Measurements from ENCODE around the gene YRDC.
A peak's percentile ranks its signal among the peaks of the same experiment; 100 is the strongest.

Gene YRDC

DNA sequence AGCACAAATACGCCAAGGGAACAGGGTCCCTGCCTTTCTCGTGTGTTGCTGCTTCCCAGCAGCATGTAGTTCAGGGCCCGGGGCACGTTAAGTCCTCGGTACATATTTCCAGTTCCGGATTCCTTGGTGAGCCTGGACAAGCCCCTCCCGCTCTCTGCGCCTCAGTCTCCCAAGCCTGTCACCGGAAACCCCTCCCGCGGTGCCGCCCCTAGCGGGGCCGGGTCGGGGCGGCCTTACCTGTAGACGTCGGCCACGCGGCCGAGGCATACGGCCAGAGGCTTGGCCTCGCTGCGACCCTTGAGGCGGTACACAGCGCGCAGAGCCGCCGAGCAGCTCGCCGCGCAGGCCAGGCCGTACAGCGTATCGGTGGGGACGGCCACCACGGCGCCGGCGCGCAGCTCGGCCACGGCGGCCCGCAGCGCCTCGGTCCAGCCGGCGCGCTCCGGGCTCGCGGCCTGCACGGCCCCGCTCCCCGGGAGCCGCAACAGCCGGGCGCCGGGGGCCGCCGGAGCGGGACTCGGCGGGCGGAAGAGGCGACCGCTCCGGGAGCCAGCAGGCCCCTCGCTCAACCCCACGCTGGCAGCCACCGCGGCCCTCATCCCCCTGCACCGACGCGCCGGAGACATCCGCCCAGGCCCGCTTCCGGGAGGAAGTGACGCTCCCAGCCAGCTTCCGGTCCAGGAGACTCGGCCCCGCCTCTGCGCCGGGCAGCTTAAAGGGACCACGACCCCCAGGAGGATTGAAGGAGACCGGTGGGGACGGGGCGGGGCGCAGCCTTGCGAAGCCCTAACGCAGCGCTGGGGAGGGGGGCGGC is at the start of gene YRDC, which contains the start of gene C1orf122 (continued):
- TF ChIP-seq RBAK (tag by site-specific recombination; IDR thresholded peaks at IDR 0.05) (no peak), TSHZ1 (tag by site-specific recombination; IDR thresholded peaks at IDR 0.05; ENCODE audit: borderline replicate concordance) (no peak), KLF7 (tag by site-specific recombination; IDR thresholded peaks at IDR 0.05; ENCODE audit: borderline replicate concordance) (0 out of 2 replicates have a peak, but pooled peaks have one; percentile 18), ZNF132 (tag by site-specific recombination; IDR thresholded peaks at IDR 0.05; ENCODE audit: borderline replicate concordance) (no peak), ZNF548 (tag by site-specific recombination; IDR thresholded peaks at IDR 0.05) (no peak), ZNF561 (tag by site-specific recombination; IDR thresholded peaks at IDR 0.05; ENCODE audit: borderline replicate concordance) (no peak), ZNF398 (tag by site-specific recombination; IDR thresholded peaks at IDR 0.05) (no peak), ZSCAN16 (tag by site-specific recombination; IDR thresholded peaks at IDR 0.05) (no peak), SP2 (tag by site-specific recombination; IDR thresholded peaks at IDR 0.05) (peak; percentile 83), ZNF311 (tag by site-specific recombination; IDR thresholded peaks at IDR 0.05; ENCODE audit: borderline replicate concordance) (no peak), ZBTB26 (tag by site-specific recombination; optimal IDR thresholded peaks at IDR 0.05) (peak; percentile 51), ZNF324 (tag by site-specific recombination; IDR thresholded peaks at IDR 0.05) (0 out of 2 replicates have a peak, but pooled peaks have one; percentile 21), SP3 (tag by site-specific recombination; IDR thresholded peaks at IDR 0.05) (peak; percentile 88), KLF1 (tag by site-specific recombination; IDR thresholded peaks at IDR 0.05) (peak; percentile 9; the same call in 1 of the 2 replicates), ZNF701 (tag by site-specific recombination; IDR thresholded peaks at IDR 0.05) (no peak), ZNF148 (tag by site-specific recombination; IDR thresholded peaks at IDR 0.05; ENCODE audit: borderline replicate concordance) (no peak), ZNF692 (tag by site-specific recombination; IDR thresholded peaks at IDR 0.05) (peak; percentile 23; the same call in 1 of the 2 replicates), EGR2 (tag by site-specific recombination; IDR thresholded peaks at IDR 0.05; ENCODE audit: low read depth) (no peak)
- TF ChIP-seq, protein P1, sequence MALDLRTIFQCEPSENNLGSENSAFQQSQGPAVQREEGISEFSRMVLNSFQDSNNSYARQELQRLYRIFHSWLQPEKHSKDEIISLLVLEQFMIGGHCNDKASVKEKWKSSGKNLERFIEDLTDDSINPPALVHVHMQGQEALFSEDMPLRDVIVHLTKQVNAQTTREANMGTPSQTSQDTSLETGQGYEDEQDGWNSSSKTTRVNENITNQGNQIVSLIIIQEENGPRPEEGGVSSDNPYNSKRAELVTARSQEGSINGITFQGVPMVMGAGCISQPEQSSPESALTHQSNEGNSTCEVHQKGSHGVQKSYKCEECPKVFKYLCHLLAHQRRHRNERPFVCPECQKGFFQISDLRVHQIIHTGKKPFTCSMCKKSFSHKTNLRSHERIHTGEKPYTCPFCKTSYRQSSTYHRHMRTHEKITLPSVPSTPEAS (tag by site-specific recombination; IDR thresholded peaks at IDR 0.05) = no peak
- TF ChIP-seq, protein P2, sequence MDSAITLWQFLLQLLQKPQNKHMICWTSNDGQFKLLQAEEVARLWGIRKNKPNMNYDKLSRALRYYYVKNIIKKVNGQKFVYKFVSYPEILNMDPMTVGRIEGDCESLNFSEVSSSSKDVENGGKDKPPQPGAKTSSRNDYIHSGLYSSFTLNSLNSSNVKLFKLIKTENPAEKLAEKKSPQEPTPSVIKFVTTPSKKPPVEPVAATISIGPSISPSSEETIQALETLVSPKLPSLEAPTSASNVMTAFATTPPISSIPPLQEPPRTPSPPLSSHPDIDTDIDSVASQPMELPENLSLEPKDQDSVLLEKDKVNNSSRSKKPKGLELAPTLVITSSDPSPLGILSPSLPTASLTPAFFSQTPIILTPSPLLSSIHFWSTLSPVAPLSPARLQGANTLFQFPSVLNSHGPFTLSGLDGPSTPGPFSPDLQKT (IDR thresholded peaks at IDR 0.05; ENCODE audit: borderline replicate concordance, low read depth, low read length) = peak; percentile 83; the same call in 1 of the 2 replicates
- TF ChIP-seq, protein P3, sequence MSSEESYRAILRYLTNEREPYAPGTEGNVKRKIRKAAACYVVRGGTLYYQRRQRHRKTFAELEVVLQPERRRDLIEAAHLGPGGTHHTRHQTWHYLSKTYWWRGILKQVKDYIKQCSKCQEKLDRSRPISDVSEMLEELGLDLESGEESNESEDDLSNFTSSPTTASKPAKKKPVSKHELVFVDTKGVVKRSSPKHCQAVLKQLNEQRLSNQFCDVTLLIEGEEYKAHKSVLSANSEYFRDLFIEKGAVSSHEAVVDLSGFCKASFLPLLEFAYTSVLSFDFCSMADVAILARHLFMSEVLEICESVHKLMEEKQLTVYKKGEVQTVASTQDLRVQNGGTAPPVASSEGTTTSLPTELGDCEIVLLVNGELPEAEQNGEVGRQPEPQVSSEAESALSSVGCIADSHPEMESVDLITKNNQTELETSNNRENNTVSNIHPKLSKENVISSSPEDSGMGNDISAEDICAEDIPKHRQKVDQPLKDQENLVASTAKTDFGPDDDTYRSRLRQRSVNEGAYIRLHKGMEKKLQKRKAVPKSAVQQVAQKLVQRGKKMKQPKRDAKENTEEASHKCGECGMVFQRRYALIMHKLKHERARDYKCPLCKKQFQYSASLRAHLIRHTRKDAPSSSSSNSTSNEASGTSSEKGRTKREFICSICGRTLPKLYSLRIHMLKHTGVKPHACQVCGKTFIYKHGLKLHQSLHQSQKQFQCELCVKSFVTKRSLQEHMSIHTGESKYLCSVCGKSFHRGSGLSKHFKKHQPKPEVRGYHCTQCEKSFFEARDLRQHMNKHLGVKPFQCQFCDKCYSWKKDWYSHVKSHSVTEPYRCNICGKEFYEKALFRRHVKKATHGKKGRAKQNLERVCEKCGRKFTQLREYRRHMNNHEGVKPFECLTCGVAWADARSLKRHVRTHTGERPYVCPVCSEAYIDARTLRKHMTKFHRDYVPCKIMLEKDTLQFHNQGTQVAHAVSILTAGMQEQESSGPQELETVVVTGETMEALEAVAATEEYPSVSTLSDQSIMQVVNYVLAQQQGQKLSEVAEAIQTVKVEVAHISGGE (tag by site-specific recombination; conservative IDR thresholded peaks at IDR 0.05; ENCODE audit: low read depth) = peak; percentile 94

All from HEK293 (cell line).